Fibroblast of lung (primary cell): ENCODE data around the gene ZNRF1.
"Not testable (repeated sequence)": the region's sequence is repeated elsewhere in the genome, so short reads cannot be mapped to it uniquely, and the experiment has no call there.

Experiments used
- CTCF ChIP-seq, 2 donors: IDR thresholded peaks in 1 of 2; conservative IDR thresholded peaks in 1 of 2; 1 replicate in 1 of 2; 2 replicates in 1 of 2; pipeline ENCODE4 v1.5.1; 2011 to 2012; ENCODE audit warnings: low read length in 2 of 2, control low read depth in 1 of 2, inconsistent platforms in 1 of 2, low read depth in 1 of 2, mild to moderate bottlenecking in 1 of 2
- EZH2 ChIP-seq: IDR thresholded peaks from 2 replicates; pipeline ENCODE4 v1.5.1; 2012; ENCODE audit warnings: low read length, control low read depth, mild to moderate bottlenecking; ENCODE audit errors: missing control alignments

- not testable (repeated sequence) for TF ChIP-seq CTCF (conservative IDR thresholded peaks at IDR 0.05 in 1 of 2, IDR thresholded peaks at IDR 0.05 in 1 of 2; ENCODE audit: low read depth in 1 of 2, low read length in 2 of 2); EZH2
Observed at GRCh38 chr16:75013123-75013522, 14.3 kb downstream of the ZNRF1 start.
